Sigmoid colon (tissue), 7 donors: ENCODE results near the gene MNT. TPM values are rescaled to one million over a fixed set of nuclear protein-coding genes. Genes with fewer than 3 reads are reported as not detected.

Experiments
- DNase-seq: peaks from one replicate; pipeline ENCODE4 v3.0.0-alpha.2; 2019
- H3K27ac ChIP-seq, 4 donors: fragments of 200-600 bp; sonication (generic); one replicate each; pipeline ENCODE4 v1.5.1; 2016 to 2019; ENCODE audit warnings: mild to moderate bottlenecking in 1 of 4
- H3K27me3 ChIP-seq, 3 donors: fragments of 200-600 bp; sonication (generic); one replicate each; pipeline ENCODE4 v1.5.1; 2019; ENCODE audit warnings: mild to moderate bottlenecking in 1 of 3
- H3K36me3 ChIP-seq, 4 donors: fragments of 200-600 bp; sonication (generic); one replicate each; pipeline ENCODE4 v1.5.1; 2016 to 2019
- H3K4me1 ChIP-seq, 4 donors: fragments of 200-600 bp; sonication (generic); one replicate each; pipeline ENCODE4 v1.5.1; 2017 to 2019
- H3K4me3 ChIP-seq, 4 donors: fragments of 200-600 bp; sonication (generic); one replicate each; pipeline ENCODE4 v1.5.1; 2017 to 2019; ENCODE audit warnings: mild to moderate bottlenecking in 2 of 4, moderate library complexity in 1 of 4
- H3K9me3 ChIP-seq, 4 donors: fragments of 200-600 bp in 3 of 4; sonication (generic) in 3 of 4; one replicate each; pipeline versions ENCODE4 v1.5.1 to v1.6.1; 2013 to 2019
- CTCF ChIP-seq, 4 experiments: fragments of 450-650 bp in 3 of 4; fragments of 200-600 bp in 1 of 4; IDR thresholded peaks; one replicate each; pipeline ENCODE4 v1.5.1; 2016 to 2019; ENCODE audit warnings: antibody characterized with exemption in 4 of 4, mild to moderate bottlenecking in 3 of 4, moderate library complexity in 2 of 4
- EP300 ChIP-seq, 4 donors: sonication (generic); formaldehyde crosslinking; IDR thresholded peaks; one replicate each; pipeline ENCODE4 v1.6.1; 2017; ENCODE audit warnings: antibody characterized with exemption in 4 of 4
- POLR2A ChIP-seq, 2 donors: fragments of 450-650 bp; IDR thresholded peaks; one replicate each; pipeline ENCODE4 v1.6.1; 2016; ENCODE audit warnings: antibody characterized with exemption in 2 of 2, mild to moderate bottlenecking in 2 of 2, moderate library complexity in 2 of 2
- POLR2AphosphoS5 ChIP-seq, 4 donors: sonication (generic); formaldehyde crosslinking; IDR thresholded peaks; one replicate each; pipeline ENCODE4 v1.6.1; 2017; ENCODE audit warnings: antibody characterized with exemption in 4 of 4
- WGBS, 2 donors: extraction: QIAGEN DNeasy Blood & Tissue Kit; methylation state at CpG; one replicate each; pipeline ENCODE4 v1.1.7; 2013; 5-methylcytosine and 5-hydroxymethylcytosine counted together
- intact Hi-C: fragments of 100-400 bp; cut with DNase I; formaldehyde crosslinking; loops from one replicate; pipeline ENCODE4 v1.15.1; 2023
- polyA plus RNA-seq, 3 donors: library from polyadenylated mRNA; stranded (reverse); fragments of 200-250 nt; gene quantifications; one replicate each; pipeline ENCODE4 v1.2.3, GENCODE V29; 2013
- total RNA-seq, 4 donors: library from RNA; depleted of rRNA; stranded (reverse); fragments of >200 nt; gene quantifications; one replicate each; pipeline ENCODE4 v1.1.0, GENCODE V29; 2016
- donor health status: healthy with polysubstance abuse.
- donor health status: Bipolar disorder and iron deficiency.
- donor health status: healthy.

The MNT gene
- total and polyA plus RNA-seq, 7 donors = 2.1 to 24.1 (median 7.7) TPM

GRCh38 chr17:2419486-2419885, 18.6 kb upstream of the MNT start:
- Histone ChIP-seq H3K9me3 (no peaks in the 10 kb centered on the region), H3K27ac (peak overlapping the region; percentile 78 to 81 (median 80)), H3K4me1 (peaks cover 0 to 55% (median 30%) of the 10 kb centered on the region in 4 donors), H3K4me3 (no peak overlapping the region), H3K27me3 (no peaks in the 10 kb centered on the region), H3K36me3 (peaks cover 4 to 26% (median 6%) of the 10 kb centered on the region in 4 donors)
- no peak for TF ChIP-seq EP300 (IDR thresholded peaks at IDR 0.05)
- no peak for TF ChIP-seq CTCF (IDR thresholded peaks at IDR 0.05)
- TF ChIP-seq POLR2AphosphoS5 (IDR thresholded peaks at IDR 0.05) = no peak
- no peak for TF ChIP-seq POLR2A (IDR thresholded peaks at IDR 0.05)
- WGBS, 2 donors = 89 to 91% methylated on average over 6 of the region's 6 CpGs
- intact Hi-C loops = loop anchor here (10.0 kb wide), 3 partner anchors 55 to 175 kb away; partner anchors contain the start of genes PAFAH1B1, SGSM2 and TSR1
- no peak for DNase-seq

- 80 to 81% methylated on average over 7 of the region's 7 CpGs for WGBS, 2 donors
- Histone ChIP-seq H3K4me3 (no peak overlapping the region), H3K27me3 (no peaks in the 10 kb centered on the region), H3K36me3 (peaks cover 4 to 35% (median 6%) of the 10 kb centered on the region in 4 donors), H3K9me3 (no peaks in the 10 kb centered on the region), H3K4me1 (peaks cover 0 to 55% (median 30%) of the 10 kb centered on the region in 4 donors), H3K27ac (peak overlapping the region; percentile 78 to 81 (median 80))
- intact Hi-C loops = loop anchor here (10.0 kb wide), 3 partner anchors 54 to 176 kb away; partner anchors contain the start of genes PAFAH1B1, SGSM2 and TSR1
- peak; percentile 81 for DNase-seq
- TF ChIP-seq POLR2A (IDR thresholded peaks at IDR 0.05) = no peak
- TF ChIP-seq EP300 (IDR thresholded peaks at IDR 0.05) = no peak
- TF ChIP-seq CTCF (IDR thresholded peaks at IDR 0.05) = no peak
- peak in 2 of 4 donors; percentile 15 to 27 for TF ChIP-seq POLR2AphosphoS5 (IDR thresholded peaks at IDR 0.05)
Measured at GRCh38 chr17:2418572-2418971, 17.7 kb upstream of the MNT start.

GRCh38 chr17:2416010-2416734, 15.3 kb upstream of the MNT start:
- DNase-seq = peak; percentile 96
- Histone ChIP-seq H3K9me3 (no peaks in the 10 kb centered on the region), H3K4me1 (peaks cover 0 to 49% (median 25%) of the 10 kb centered on the region in 4 donors), H3K27ac (peak overlapping the region; percentile 39 to 80 (median 61)), H3K36me3 (peaks cover 4 to 35% (median 6%) of the 10 kb centered on the region in 4 donors), H3K4me3 (no peak overlapping the region), H3K27me3 (no peaks in the 10 kb centered on the region)
- intact Hi-C loops = loop anchor here (1.0 to 10.0 kb wide), 4 partner anchors 34 to 179 kb away; partner anchors contain the start of genes PAFAH1B1, SGSM2 and TSR1
- WGBS, 2 donors = 36 to 38% methylated on average over 19 of the region's 19 CpGs
- TF ChIP-seq POLR2AphosphoS5 (IDR thresholded peaks at IDR 0.05) (peak in 2 of 4 donors; percentile 36 to 43), CTCF (IDR thresholded peaks at IDR 0.05) (peak; percentile 93 to 97 (median 95)), EP300 (IDR thresholded peaks at IDR 0.05) (no peak)

GRCh38 chr17:2415081-2415480, 14.2 kb upstream of the MNT start:
- WGBS, 2 donors = 86 to 91% methylated on average over 9 of the region's 9 CpGs
- peaks cover 0 to 42% (median 24%) of the 10 kb centered on the region in 4 donors for H3K4me1 ChIP-seq
- H3K27ac ChIP-seq = no peak overlapping the region
- DNase-seq = peak; percentile 57
- no peaks in the 10 kb centered on the region for H3K27me3 ChIP-seq
- no peaks in the 10 kb centered on the region for H3K9me3 ChIP-seq
- intact Hi-C loops = loop anchor here (10.0 kb wide), 3 partner anchors 50 to 180 kb away; partner anchors contain the start of genes PAFAH1B1, SGSM2 and TSR1
- no peak overlapping the region for H3K4me3 ChIP-seq
- H3K36me3 ChIP-seq = peaks cover under 1 to 30% (median 4%) of the 10 kb centered on the region in 4 donors
- TF ChIP-seq POLR2AphosphoS5 (IDR thresholded peaks at IDR 0.05) (no peak), POLR2A (IDR thresholded peaks at IDR 0.05) (no peak), EP300 (IDR thresholded peaks at IDR 0.05) (no peak), CTCF (IDR thresholded peaks at IDR 0.05) (no peak)
